NCI-H128 (cell line): ENCODE measurements around the gene GDAP1L1.
"Not testable (repeated sequence)": the region's sequence is repeated elsewhere in the genome, so short reads cannot be mapped to it uniquely, and the experiment has no call there.

Experiments
- DNase-seq: peaks from one replicate; lab custom pipeline; 2025; ENCODE audit not compliant: unreplicated experiment; lab: John Stamatoyannopoulos, UW

GDAP1L1 gene

DNA sequence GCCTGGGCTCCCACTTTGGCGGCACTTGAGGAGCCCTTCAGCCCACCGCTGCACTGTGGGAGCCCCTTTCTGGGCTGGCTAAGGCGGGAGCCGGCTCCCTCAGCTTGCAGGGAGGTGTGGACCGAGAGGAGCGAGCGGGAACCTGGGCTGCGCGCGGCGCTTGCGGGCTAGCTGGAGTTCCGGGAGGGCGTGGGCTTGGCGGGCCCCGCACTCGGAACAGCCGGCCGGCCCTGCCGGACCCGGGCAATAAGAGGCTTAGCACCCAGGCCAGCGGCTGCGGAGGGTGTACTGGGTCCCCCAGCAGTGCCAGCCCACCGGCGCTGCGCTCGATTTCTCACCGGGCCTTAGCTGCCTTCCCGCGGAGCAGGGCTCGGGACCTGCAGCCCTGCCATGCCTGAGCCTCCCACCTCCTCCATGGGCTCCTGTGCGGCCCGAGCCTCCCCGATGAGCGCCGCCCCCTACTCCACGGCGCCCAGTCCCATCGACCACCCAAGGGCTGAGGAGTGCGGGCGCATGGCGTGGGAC, 52.0 kb downstream of the GDAP1L1 start:
- DNase-seq, result not testable (repeated sequence)

GRCh38 chr20:44301285-44301684, 54.2 kb downstream of the GDAP1L1 start:
- no peak for DNase-seq

DNA sequence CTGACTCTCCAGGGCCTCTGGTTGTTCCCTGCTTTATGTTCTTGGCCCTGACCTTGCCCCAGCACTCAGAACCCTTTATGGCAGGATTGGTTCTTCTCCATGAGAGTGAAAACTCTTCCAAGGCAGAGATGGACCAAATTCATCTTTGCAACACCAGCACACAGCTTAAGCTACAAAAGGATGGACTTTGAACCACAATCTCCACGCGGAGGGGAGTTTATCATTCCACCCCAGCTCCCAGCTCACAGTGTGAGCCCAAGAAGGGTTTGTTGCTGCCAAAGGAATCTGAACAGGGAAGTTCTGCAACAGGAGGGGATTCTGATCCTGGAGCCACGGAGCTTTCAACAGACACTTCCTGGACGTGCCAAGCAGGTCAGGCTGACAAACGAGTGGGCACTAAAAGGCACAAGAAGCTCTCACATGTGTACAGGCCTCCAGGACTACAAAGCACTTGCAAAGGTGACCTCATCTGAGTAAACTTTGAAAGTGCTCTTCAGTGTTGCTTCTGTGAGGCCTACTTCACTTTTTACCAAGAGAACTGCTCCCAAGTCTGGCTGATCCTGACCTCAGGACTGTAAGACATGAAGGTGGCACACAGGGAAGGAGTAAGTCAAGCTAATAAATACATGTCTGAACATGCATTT, 55.0 kb downstream of the GDAP1L1 start:
- DNase-seq, result no peak

DNA sequence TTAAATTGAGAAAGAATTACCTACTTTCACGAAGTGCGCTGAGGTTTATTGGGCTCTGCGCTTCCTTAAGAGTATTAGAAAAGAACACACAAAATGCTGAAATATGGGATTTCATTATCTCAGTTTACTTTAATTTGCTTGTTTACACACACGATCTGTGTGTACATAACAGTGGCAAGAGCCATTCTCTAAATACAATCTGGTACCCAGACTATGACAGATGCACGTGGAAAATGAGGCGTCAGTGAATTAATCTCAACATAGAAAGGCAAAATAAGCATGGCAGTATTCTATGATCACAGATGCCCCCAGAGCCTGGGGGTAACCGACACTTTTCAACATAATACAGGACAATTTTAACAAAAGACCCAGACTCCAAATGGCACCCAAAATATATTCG, 55.6 kb downstream of the GDAP1L1 start:
- no peak for DNase-seq

GRCh38 chr20:44304383-44304782, 57.3 kb downstream of the GDAP1L1 start:
- no peak for DNase-seq

GRCh38 chr20:44306927-44307326, 59.8 kb downstream of the GDAP1L1 start:
- DNase-seq, result no peak

GRCh38 chr20:44309763-44310663, 62.9 kb downstream of the GDAP1L1 start:
- no peak for DNase-seq

DNA sequence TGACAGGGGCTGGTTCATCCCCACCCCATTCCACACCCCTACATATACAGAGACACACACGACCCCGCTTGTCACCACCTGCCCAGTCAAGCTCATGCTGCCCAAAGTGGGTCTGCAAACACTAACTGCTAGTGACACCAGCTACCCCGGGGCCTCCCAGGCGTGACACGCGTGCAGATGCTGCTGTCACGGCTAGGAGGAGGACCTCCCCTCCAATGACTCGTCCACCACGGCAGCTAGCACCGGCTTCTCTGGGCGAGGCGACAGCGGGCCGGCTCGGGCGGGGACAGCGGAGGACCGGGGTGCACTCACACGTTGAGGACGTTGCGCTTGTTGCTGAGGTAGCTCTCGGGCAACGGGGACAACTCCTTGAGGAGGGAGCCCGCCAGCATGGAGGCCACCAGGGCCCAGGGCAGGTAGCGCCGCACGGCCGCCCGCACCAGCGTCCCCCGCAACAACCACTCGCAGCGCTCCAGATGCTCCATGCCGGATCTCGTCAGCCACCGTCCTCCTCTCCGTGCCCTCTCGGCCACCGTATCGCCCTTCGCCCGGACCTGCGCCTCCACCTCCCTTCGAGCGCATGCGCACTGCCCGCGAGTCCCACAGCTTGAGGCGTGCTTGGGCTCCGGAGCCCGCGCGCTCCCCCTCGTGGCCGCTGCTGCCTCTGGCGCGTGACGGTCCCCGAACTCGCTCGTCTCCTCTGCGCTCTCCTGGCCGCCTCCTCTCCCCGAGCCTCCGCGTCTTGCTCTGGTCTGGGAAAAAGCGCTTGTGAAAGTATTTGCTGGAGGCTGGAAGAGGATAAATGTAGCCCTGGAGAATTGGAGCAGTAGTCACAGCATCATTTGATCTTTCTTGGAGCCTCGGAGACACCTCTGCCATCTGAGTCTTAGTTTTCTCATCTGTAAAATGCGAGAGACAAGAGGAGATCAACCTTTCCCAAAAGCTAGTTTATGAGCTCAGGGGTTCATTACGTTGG, 63.8 kb downstream of the GDAP1L1 start, which contains the start of gene FITM2:
Gene FITM2 (minus strand): TSS at position 539 of the 976 bp plus-strand sequence. CDS start 54 bp downstream, at position 485.
- DNase-seq, result peak; percentile 94

DNA sequence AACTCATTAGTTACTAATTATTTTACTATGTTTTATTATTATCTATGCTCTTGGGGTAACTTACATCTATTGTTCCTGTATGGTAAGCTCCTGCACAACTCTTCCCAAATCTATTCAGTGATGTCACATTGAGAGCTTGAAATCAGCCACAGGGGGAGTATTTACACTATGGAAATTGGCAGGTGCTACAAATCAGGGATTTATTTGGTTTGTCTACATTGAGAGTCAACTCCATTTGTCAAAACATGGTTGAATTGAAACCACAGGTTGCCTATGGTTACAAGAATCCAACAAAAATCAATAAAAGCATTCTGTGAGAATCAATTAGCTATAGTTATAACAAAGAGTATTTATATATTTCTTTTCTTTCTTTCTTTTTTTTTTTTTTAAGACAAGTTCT, 67.8 kb downstream of the GDAP1L1 start:
- DNase-seq, result no peak

- no peak for DNase-seq
These were observed 72.8 kb downstream of the GDAP1L1 start for GRCh38 chr20:44319839-44320422.

DNA sequence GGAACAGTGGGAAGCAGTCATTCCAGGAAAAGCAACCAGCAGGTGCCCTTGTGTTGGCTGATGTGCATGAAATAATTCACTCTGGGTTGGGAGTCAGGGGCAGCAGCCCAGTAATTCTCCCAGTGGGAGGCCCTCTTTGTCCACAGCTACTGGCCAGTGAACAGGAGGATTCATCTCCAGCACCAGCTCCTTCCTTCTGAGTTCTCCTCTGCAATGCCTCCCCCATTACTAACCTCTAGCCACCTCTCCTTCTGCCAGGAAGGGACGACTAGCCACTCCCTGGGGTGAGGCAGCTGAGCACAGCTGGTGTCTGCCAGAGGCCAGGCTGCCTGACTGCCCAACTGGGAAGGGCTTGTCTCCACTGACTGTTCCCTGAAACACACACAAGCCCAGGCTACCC, 77.2 kb downstream of the GDAP1L1 start:
- no peak for DNase-seq

- DNase-seq, result no peak
These were observed 79.5 kb downstream of the GDAP1L1 start for GRCh38 chr20:44326391-44327159.

- not testable (repeated sequence) for DNase-seq
These were observed 80.6 kb downstream of the GDAP1L1 start for GRCh38 chr20:44327748-44328147.

GRCh38 chr20:44328428-44328827, 81.3 kb downstream of the GDAP1L1 start:
- DNase-seq, result no peak
